GM10266 (cell line): Measurements from ENCODE around the gene IGF2.

Experiments
- DNase-seq: peaks from one replicate; pipeline ENCODE4 v3.0.0; 2012; ENCODE audit errors: extremely low spot score
- TF ChIP-seq, protein P1 (sequence below): IDR thresholded peaks from 2 replicates; pipeline ENCODE4 v1.5.1; 2012; ENCODE audit warnings: mild to moderate bottlenecking, low read depth; ENCODE audit not compliant: control insufficient read depth, insufficient read depth; ENCODE audit errors: missing control alignments

IGF2 gene

DNA sequence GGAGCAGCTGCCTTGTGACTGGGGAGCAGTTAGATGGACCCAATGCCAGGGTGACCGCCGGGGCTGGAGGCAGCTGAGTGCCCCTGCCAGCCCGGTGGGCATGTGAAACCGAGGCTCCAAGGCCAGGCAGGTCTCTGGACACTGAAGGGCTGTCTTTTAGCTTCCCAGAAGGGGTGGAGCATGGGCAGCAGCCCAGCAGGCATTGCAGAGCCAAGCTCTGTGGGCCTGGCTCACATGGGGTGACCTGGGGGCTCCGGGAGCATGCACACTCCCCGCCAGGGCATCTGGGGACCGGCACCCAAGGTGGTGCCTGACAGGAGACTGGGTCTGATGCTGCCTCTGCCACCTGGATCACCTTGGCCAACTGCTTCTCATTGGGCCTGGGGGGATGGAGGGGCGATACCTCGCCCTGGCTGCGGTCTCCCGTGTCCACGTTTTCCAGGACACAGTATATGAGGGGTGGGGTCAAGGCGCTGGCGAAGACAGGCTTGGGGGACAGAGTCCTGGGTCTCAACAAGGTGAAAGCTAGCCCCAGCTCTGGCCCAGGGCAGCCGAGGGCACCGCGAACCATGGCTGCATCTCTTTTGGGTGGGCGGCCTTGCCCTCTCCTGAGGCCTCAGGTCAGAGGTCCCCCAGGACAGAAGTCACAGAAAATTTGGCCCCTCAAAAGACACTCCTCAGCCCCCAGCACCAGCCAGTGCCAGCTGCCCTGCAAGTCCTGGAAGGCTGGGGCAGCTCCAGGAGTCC is 18.3 kb upstream of the IGF2 start:
- DNase-seq = no peak
- TF ChIP-seq, protein P1, sequence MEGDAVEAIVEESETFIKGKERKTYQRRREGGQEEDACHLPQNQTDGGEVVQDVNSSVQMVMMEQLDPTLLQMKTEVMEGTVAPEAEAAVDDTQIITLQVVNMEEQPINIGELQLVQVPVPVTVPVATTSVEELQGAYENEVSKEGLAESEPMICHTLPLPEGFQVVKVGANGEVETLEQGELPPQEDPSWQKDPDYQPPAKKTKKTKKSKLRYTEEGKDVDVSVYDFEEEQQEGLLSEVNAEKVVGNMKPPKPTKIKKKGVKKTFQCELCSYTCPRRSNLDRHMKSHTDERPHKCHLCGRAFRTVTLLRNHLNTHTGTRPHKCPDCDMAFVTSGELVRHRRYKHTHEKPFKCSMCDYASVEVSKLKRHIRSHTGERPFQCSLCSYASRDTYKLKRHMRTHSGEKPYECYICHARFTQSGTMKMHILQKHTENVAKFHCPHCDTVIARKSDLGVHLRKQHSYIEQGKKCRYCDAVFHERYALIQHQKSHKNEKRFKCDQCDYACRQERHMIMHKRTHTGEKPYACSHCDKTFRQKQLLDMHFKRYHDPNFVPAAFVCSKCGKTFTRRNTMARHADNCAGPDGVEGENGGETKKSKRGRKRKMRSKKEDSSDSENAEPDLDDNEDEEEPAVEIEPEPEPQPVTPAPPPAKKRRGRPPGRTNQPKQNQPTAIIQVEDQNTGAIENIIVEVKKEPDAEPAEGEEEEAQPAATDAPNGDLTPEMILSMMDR = no peak

DNA sequence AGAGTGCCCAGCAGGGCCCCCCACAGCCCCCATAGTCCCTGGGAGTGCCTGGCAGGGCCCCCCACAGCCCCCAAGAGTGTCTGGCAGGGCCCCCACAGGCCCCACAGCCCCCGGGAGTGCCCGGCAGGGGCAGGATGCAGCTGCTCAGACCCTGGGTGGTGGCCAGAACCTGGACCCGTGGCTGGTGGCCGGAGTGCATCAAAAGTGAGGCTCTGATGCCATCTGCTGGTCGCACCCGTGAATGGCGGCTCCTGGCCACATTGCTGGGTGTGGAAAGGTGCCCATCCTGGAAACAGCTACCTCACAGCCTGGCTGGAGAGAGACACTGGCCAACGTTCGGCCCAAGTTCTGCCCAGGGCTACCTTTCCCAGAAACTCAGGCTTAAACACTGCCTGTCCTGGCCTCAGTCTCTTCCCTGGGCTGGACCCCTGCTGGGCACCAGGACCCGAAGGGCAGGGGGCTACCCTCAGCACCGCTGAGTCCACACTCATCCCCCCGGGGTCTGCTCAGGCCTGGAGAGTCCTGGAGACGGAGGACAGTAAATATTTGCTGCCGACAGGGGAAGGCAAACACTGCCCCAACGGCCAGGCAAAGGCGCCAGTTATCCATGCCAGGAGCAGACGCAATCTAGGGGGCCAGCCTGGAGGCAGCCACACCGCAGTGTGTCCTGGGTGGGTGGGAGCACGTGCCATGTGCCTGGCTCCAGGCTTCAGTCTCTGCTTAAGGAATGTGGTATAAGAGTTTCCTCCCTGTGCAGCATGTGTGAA is 17.4 kb upstream of the IGF2 start:
- DNase-seq = peak; percentile 88
- TF ChIP-seq, protein P1 = peak; percentile 84

DNA sequence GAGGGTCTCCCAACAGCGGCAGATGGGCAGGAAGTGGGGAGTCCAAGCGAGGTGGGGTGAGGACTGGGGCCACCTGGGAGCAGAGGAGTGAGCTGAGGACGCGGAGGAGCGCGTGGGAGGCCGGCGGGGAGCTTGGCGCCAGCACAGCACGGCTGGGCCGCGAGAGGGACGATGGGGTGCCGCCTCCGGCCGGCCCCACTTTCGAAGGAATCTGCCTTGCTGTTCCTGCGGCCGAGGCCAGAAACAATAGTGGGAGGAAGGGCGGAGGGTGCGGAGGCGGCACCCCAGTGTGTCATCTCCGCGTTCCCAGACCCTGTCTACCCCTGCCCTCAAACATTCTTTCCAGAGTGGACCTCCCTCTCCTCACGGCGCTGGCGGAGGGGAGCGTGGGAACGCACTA is 16.3 kb upstream of the IGF2 start:
- no peak for DNase-seq
- TF ChIP-seq, protein P1 = no peak

DNA sequence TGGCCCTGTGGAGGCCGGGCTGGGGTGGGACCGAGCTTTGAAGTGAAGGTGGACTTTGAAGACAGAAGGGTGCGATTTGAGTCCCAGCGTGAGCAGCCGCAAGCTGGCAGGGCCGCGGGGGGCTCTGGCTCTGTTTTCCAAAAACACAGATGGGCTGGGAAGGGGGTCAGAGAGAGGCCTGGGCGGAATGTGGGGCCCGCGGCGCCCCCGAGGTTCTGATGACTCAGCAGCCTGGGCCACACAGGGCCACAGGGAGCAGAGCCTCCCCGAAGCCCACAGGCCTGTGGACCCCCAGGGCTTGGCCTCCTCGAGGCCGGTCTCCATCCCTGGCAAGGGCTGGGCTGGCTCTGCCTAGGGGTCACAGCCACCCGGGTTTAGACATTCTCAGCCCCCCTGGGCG is 15.7 kb upstream of the IGF2 start:
- TF ChIP-seq, protein P1 = no peak
- no peak for DNase-seq

DNA sequence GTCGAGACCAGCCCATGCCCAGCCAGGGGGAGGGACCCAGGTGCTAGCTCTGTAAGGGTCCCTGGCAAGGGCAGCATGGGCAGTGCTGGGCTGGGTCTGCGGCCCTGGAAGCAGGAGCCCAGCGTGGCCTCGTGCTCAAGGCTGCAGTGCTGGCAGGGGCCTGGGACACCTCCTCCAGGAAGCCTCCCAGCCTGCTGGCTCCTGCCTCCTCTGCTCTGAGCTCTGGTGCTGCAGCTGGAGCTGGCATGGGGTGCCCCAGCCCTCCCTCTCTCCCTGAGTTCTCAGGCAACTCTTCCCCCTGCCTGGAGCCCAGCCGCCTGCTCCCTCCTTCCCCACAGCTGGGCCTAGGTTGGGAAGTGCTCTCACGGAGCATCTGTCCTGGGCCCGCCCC is 15.0 kb upstream of the IGF2 start:
- no peak for DNase-seq
- TF ChIP-seq, protein P1 = no peak

DNA sequence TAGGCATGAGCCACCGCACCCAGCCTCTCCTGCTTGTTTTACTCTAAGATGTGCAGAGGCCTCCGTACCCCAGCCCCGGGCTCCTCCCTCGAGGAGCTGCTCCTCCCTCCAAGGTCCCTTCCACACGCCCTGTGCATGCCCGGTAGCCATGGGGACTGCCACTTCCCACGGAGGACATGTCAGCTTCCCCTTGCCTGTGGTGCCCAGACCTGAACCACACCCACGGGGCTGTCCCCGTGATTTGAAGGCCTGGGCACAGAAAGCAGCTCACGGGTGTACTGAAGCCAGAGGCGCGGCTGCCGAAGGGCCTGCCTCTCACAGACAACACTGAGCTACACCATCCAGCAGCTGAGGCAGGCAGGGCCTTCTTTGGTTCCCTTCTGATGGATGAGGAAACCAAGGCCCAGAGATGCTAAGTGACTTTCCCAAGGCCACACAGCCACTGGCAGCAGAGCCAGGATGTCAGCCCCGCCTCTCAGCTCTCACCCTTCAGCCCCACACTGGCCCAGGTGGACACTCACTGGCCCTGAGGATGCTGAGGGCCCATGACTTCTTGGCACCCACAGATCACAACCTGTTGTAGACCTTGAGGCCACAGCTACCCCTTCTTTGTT is 14.5 kb upstream of the IGF2 start:
- no peak for DNase-seq
- TF ChIP-seq, protein P1 = no peak
